Subcutaneous abdominal adipose tissue (tissue), 5 donors: ENCODE measurements around the gene MAP3K5.

Source experiments
- H3K27ac ChIP-seq: one replicate; pipeline ENCODE4 v1.7.0; 2013; ENCODE audit warnings: low read depth, mild to moderate bottlenecking, inconsistent platforms, low read length, moderate library complexity
- H3K27me3 ChIP-seq, 5 donors: one replicate each; pipeline ENCODE4 v1.7.0; 2013; ENCODE audit warnings: low read length in 5 of 5, inconsistent platforms in 1 of 5; ENCODE audit not compliant: control insufficient read depth in 5 of 5, insufficient read depth in 4 of 5
- H3K36me3 ChIP-seq, 5 donors: one replicate each; pipeline ENCODE4 v1.7.0; 2013; ENCODE audit warnings: low read length in 5 of 5; ENCODE audit not compliant: control insufficient read depth in 5 of 5, insufficient read depth in 5 of 5
- H3K4me1 ChIP-seq, 5 donors: one replicate each; pipeline ENCODE4 v1.7.0; 2013; ENCODE audit warnings: low read length in 5 of 5, mild to moderate bottlenecking in 3 of 5, moderate library complexity in 1 of 5; ENCODE audit not compliant: control insufficient read depth in 5 of 5, insufficient read depth in 5 of 5
- H3K4me3 ChIP-seq, 5 donors: one replicate each; pipeline ENCODE4 v1.7.0; 2013; ENCODE audit warnings: low read length in 5 of 5, low read depth in 1 of 5
- H3K9ac ChIP-seq, 5 donors: one replicate each; pipeline ENCODE4 v1.7.0; 2013; ENCODE audit warnings: low read length in 5 of 5, mild to moderate bottlenecking in 4 of 5, moderate library complexity in 3 of 5
- H3K9me3 ChIP-seq, 5 donors: one replicate each; pipeline ENCODE4 v1.7.0; 2013; ENCODE audit warnings: low read length in 5 of 5; ENCODE audit not compliant: control insufficient read depth in 5 of 5
- donor health status: healthy.
- donor health status: healthy.
- donor health status: healthy.
- donor health status: healthy.
- donor health status: healthy.

MAP3K5 gene

GRCh38 chr6:136726837-136727557 lies 65.3 kb downstream of the MAP3K5 start:
- H3K9ac ChIP-seq: no peak overlapping the region
- H3K27ac ChIP-seq: no peak overlapping the region
- no peaks in the 10 kb centered on the region for H3K27me3 ChIP-seq
- H3K9me3 ChIP-seq: no peaks in the 10 kb centered on the region
- no peak overlapping the region for H3K4me3 ChIP-seq
- no peaks in the 10 kb centered on the region for H3K4me1 ChIP-seq
- no peaks in the 10 kb centered on the region for H3K36me3 ChIP-seq

- Histone ChIP-seq H3K36me3 (no peaks in the 10 kb centered on the region), H3K9ac (no peak overlapping the region), H3K27me3 (no peaks in the 10 kb centered on the region), H3K4me3 (no peak overlapping the region), H3K4me1 (no peaks in the 10 kb centered on the region), H3K9me3 (peaks cover 0 to 5% (median 0%) of the 10 kb centered on the region in 5 donors), H3K27ac (no peak overlapping the region)
Observed at GRCh38 chr6:136725124-136725523, 67.2 kb downstream of the MAP3K5 start.

- no peak overlapping the region for H3K27ac ChIP-seq
Observed at GRCh38 chr6:136723780-136724179, 68.5 kb downstream of the MAP3K5 start.

GRCh38 chr6:136721467-136721866 lies 70.8 kb downstream of the MAP3K5 start:
- H3K27ac ChIP-seq: no peak overlapping the region
- no peaks in the 10 kb centered on the region for H3K27me3 ChIP-seq
- H3K36me3 ChIP-seq: no peaks in the 10 kb centered on the region
- H3K9me3 ChIP-seq: peaks cover 0 to 5% (median 0%) of the 10 kb centered on the region in 5 donors
- no peak overlapping the region for H3K4me3 ChIP-seq
- peaks cover 2 to 22% (median 13%) of the 10 kb centered on the region in 5 donors for H3K4me1 ChIP-seq
- no peak overlapping the region for H3K9ac ChIP-seq

More at GRCh38 chr6:136723780-136724179, 68.5 kb downstream of the MAP3K5 start:
- no peak overlapping the region for H3K4me3 ChIP-seq
- peaks cover 0 to 4% (median 3%) of the 10 kb centered on the region in 5 donors for H3K4me1 ChIP-seq
- H3K27me3 ChIP-seq: no peaks in the 10 kb centered on the region
- no peaks in the 10 kb centered on the region for H3K36me3 ChIP-seq
- no peak overlapping the region for H3K9ac ChIP-seq
- peaks cover 0 to 5% (median 0%) of the 10 kb centered on the region in 5 donors for H3K9me3 ChIP-seq

GRCh38 chr6:136720045-136720770 lies 72.1 kb downstream of the MAP3K5 start:
- Histone ChIP-seq H3K27me3 (no peaks in the 10 kb centered on the region), H3K36me3 (no peaks in the 10 kb centered on the region), H3K9me3 (peaks cover 0 to 5% (median 0%) of the 10 kb centered on the region in 5 donors), H3K9ac (no peak overlapping the region), H3K4me3 (no peak overlapping the region), H3K27ac (no peak overlapping the region), H3K4me1 (peaks cover 2 to 28% (median 13%) of the 10 kb centered on the region in 5 donors)

GRCh38 chr6:136719280-136720044 lies 72.8 kb downstream of the MAP3K5 start:
- H3K27ac ChIP-seq: no peak overlapping the region
- H3K9ac ChIP-seq: no peak overlapping the region
- no peak overlapping the region for H3K4me3 ChIP-seq
- no peaks in the 10 kb centered on the region for H3K36me3 ChIP-seq
- H3K9me3 ChIP-seq: peaks cover 0 to 5% (median 0%) of the 10 kb centered on the region in 5 donors
- H3K27me3 ChIP-seq: no peaks in the 10 kb centered on the region
- H3K4me1 ChIP-seq: peaks cover 2 to 28% (median 13%) of the 10 kb centered on the region in 5 donors

- Histone ChIP-seq H3K36me3 (no peaks in the 10 kb centered on the region), H3K9me3 (peaks cover 0 to 5% (median 0%) of the 10 kb centered on the region in 5 donors), H3K4me3 (no peak overlapping the region), H3K27ac (no peak overlapping the region), H3K27me3 (no peaks in the 10 kb centered on the region), H3K4me1 (peaks cover 2 to 28% (median 13%) of the 10 kb centered on the region in 5 donors), H3K9ac (no peak overlapping the region)
Observed at GRCh38 chr6:136718476-136718875, 73.8 kb downstream of the MAP3K5 start.

- Histone ChIP-seq H3K4me1 (peaks cover 2 to 28% (median 13%) of the 10 kb centered on the region in 5 donors), H3K27me3 (no peaks in the 10 kb centered on the region), H3K27ac (peak overlapping the region; percentile 26), H3K9ac (peak overlapping the region in 3 of 5 donors; percentile 55 to 58 (median 56)), H3K4me3 (peak overlapping the region in 3 of 5 donors; percentile 12 to 36 (median 22)), H3K36me3 (no peaks in the 10 kb centered on the region), H3K9me3 (peaks cover 0 to 5% (median 0%) of the 10 kb centered on the region in 5 donors)
Observed at GRCh38 chr6:136717716-136717990, 74.6 kb downstream of the MAP3K5 start.

- peaks cover 2 to 28% (median 13%) of the 10 kb centered on the region in 5 donors for H3K4me1 ChIP-seq
- peaks cover 0 to 5% (median 0%) of the 10 kb centered on the region in 5 donors for H3K9me3 ChIP-seq
- H3K27ac ChIP-seq: peak overlapping the region; percentile 26
- H3K36me3 ChIP-seq: no peaks in the 10 kb centered on the region
- H3K4me3 ChIP-seq: peak overlapping the region in 3 of 5 donors; percentile 12 to 36 (median 22)
- no peaks in the 10 kb centered on the region for H3K27me3 ChIP-seq
- peak overlapping the region in 4 of 5 donors; percentile 35 to 58 (median 56) for H3K9ac ChIP-seq
Observed at GRCh38 chr6:136716917-136717715, 75.2 kb downstream of the MAP3K5 start.
